LNCAP (cell line): ENCODE results near the gene NAA16.

ENCODE experiments used
- TF ChIP-seq, protein P1 (sequence below): fragments of 450-650 bp; IDR thresholded peaks from 2 replicates; pipeline ENCODE4 v1.5.1; 2017; ENCODE audit warnings: mild to moderate bottlenecking

NAA16 gene

DNA sequence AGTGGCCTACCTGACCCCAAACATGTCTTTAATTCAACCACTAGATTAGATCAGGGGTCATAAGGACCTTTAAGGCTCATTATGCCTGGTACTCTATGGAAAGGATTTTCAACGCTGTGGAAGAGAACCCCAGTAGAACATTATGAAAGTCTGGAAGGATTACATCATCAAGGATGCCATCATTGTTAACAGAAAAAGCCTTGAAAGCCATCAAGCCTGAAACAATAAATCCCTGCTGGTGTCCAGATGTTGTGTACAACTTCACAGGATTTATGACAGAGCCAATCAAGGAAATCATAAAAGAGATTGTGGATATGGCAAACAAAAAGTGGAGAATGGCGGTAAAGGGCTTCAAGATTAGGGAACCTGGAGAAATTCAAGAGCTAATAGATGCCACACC lies 59.7 kb downstream of the NAA16 start:
- TF ChIP-seq, protein P1, sequence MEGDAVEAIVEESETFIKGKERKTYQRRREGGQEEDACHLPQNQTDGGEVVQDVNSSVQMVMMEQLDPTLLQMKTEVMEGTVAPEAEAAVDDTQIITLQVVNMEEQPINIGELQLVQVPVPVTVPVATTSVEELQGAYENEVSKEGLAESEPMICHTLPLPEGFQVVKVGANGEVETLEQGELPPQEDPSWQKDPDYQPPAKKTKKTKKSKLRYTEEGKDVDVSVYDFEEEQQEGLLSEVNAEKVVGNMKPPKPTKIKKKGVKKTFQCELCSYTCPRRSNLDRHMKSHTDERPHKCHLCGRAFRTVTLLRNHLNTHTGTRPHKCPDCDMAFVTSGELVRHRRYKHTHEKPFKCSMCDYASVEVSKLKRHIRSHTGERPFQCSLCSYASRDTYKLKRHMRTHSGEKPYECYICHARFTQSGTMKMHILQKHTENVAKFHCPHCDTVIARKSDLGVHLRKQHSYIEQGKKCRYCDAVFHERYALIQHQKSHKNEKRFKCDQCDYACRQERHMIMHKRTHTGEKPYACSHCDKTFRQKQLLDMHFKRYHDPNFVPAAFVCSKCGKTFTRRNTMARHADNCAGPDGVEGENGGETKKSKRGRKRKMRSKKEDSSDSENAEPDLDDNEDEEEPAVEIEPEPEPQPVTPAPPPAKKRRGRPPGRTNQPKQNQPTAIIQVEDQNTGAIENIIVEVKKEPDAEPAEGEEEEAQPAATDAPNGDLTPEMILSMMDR, result no peak

DNA sequence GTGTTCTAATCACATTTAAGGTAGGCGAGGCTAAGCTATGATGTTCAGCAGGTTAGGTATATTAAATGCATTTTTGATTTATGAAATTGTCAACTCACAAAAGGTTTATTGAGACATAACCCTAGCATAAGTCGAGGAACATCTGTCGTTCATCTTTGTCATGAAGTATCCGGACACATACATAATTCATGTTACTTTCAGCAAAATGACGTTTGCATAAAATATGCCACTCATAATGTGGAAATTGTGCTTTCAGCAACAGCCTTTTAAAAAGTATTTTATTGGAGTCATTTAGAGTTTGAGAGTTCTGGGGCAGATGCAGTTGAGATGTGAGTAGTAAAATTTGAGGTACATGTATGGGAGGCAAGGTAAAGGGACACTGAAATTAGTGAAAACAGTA lies 66.4 kb downstream of the NAA16 start:
- TF ChIP-seq, protein P1, result no peak

DNA sequence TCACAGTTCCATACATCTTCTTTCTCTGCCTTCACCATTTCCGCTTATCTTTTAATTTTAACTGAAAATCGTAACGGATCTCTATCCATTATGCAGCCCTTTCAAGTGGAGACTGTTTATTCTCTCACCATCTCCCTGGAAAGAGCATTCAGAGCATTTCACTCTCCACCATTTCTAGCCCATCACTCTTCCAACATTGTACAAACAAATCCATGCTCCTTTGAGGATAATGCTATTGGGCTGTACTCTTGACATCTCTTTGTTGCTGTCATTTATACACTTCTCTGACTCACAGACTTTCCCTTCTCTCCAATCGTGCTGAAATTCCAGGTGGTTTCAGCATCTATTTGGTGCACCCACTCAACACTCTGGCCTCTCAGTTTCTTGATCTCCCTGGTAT lies 71.4 kb downstream of the NAA16 start:
- TF ChIP-seq, protein P1, result no peak

DNA sequence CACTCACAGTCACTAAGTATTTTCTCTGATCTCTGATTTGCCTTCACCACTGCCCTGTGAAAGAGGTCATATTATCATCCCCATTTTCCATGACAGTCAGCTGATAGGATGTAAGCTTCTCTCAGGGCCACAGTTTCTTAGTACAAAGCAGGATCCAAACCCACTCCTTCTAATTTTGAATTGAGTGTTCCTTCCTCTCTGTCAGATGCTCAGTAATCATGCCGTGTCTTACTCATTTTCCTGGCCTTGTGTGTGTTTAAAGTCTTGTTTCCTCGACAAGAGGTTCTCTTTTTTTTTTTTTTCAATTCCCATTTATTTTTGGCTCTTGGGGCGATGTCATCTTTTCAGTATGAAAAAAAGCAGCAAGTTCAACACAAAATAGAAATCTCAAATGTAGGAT lies 72.3 kb downstream of the NAA16 start:
- TF ChIP-seq, protein P1, result no peak

DNA sequence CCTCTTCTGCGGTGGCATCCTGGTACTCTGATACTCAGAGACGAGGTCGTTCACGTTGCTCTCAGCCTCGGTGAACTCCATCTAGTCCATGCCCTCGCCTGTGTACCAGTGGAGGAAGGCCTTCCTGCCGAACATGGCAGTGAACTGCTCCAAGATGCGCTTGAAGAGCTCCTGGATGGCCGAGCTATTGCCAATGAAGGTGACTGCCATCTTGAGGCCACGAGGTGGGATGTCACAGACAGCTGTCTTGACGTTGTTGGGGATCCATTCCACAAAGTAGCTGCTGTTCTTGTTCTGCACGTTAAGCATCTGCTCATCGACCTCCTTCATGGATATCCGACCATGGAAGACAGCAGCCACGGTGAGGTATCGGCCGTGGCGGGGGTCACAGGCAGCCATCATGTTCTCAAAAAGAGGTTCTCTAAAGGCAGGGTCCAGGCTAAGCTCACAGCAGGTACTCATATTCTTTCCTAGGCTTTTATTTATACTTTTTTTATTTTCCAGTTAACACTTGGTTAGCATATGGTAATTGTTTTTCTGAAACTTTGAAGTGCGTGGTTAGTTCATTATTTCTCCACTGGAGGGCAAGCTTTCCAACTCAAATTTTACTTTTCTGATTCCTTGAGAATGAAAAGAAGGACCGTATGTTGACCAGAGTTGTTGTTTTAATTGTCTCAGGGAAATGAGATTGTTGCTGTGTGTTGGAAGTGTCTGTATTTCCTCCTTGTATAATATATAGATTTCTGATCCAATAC lies 73.9 kb downstream of the NAA16 start:
- TF ChIP-seq, protein P1, result peak; percentile 54

DNA sequence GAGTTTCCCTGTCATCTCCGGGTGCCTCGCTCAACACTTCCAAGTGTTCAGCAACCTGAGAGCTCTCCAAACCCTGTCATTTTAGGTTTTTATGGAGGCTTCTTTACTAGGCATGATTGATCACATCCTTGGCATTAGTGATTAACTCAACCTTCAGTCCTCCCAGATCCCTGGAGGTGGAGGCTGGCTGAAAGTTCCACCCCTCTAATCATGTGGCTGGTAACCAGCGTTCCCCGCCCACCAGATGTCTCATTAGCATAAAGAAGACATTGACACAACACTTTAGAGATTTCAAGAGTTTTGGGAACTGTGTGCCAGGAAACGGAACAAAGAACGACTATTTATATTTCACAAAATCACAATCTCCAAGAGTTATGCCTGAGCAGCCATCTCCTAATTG lies 75.1 kb downstream of the NAA16 start:
- TF ChIP-seq, protein P1, result no peak

DNA sequence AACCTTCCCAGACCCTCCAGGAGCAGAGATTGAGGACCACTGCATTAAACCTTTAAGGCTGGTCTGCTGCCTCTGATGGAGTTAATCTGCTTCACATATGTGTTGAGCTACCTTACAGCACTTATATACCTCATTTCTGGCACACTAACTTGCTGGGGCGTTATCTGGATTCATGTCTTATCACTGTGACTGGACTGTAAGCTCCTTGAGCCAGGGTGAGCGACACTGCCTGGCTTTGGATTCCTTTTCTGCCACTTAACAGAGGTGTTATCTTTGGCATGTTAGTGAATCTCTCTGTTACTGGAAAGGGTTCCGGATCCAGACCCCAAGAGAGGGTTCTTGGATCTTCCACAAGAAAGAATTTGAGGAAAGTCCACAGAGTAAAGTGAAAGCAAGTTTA lies 76.5 kb downstream of the NAA16 start:
- TF ChIP-seq, protein P1, result no peak
